ENCODE data around the gene JCHAIN.
"Not testable (repeated sequence)": the region's sequence is repeated elsewhere in the genome, so short reads cannot be mapped to it uniquely, and the experiment has no call there.

Gene JCHAIN

GRCh38 chr4:70666369-70666768, at the start of gene JCHAIN:
Gene JCHAIN (minus strand): TSS chr4:70666508. CDS start chr4:70666490, 18 bp downstream.
- DNase-seq: no peak

- DNase-seq: no peak
Measured at GRCh38 chr4:70715097-70715496, 48.8 kb upstream of the JCHAIN start.

- DNase-seq: no peak
Measured at GRCh38 chr4:70714079-70714887, 48.0 kb upstream of the JCHAIN start.

DNA sequence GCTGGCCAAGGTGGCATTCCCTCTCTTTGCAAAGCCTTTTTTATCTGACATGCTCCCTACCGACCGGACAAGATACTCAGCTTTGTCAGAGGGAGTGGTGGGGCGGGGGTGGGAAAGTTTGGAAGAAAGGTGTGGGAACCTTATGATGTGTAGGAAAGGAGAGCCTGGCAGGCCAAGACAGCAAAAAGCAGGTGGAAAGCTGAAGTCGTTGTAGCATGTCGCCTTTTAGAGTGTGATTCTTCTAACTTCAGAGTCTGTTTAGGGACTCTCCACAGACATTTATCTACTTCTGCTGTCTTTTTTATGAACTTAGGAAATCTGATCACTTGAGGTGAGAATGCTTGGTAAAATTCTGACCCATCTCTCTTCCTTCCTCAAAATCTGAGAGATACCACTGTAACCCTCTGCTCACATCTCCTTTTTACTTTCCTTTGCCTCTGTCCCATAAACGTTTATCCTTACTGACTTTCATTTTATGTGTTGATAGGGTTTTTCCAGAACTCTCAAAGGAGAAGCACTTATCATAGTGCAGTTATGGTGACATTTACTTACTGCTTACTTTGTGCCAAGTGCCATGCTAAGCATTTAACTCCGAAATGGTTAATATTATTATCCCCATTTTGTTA, 47.3 kb upstream of the JCHAIN start:
- DNase-seq: no peak

- no peak for DNase-seq
Measured at GRCh38 chr4:70712604-70713452, 46.5 kb upstream of the JCHAIN start.

- DNase-seq: no peak
Measured at GRCh38 chr4:70712150-70712549, 45.8 kb upstream of the JCHAIN start.

DNA sequence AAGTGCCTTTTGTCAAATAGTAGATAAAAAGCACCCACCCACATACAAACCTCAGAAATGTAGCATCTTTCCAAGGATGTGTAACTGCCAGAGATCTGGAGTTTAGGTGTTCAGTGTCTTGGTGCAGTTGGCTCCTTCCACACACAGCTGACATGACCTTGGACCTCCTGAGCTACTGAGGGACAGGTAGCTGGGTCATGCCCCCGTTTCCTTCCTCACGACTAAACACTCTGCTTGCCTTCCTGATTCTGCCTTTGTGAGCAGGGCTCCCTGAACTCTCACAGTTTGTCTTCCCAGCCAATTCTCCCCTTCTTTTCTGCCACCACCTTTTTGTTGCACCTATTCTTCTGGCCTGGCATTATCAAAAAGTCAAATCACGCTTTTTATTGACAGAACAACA, 45.3 kb upstream of the JCHAIN start:
- DNase-seq: no peak

DNA sequence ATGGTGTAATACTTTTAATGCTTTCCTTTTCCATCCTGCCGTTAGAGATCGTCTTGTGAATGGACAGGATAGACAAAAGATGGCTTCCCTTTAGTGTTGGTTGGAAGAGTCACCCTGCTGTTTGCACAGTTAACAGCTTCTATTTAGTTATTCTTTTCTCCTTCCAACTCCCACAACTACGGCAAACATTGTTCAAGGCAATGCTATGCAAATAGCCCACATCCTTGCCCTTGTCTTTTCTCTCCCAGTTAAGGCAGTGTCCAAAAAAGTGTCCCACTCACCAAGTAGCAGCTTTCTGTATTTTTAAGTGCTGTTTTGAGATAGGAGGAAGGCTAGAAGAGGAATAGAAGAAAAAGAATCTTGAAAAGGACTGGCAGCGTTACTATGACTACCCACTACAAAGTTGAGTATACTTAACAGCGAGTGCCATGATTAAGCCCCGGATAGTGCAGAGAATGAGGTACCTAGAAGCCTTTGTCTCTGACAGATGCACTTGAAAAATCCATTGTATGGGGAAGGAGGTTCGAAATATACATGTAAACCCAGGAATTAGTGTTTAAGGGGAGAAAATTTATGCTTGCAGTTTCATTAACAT, 43.4 kb upstream of the JCHAIN start:
- DNase-seq: no peak

DNA sequence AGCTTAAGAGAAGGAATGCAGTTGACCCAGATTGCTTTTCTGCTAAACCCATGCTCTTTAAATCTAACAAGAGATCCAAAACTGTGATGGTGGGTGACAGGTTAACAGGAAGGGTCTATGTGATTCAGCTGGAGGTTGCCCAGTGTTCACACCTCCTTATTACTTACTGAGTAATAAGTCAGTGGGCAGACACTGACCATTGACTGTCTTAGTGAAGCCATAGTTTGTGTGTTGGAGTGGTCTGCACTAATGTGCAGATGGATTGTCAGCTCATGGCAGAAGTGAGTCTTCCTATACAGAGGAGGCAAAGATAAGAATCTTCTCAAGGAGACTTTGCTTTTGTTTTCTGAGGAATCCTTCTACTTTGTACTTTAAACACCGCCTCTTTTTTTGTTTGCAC, 40.2 kb upstream of the JCHAIN start:
- no peak for DNase-seq

GRCh38 chr4:70706044-70706461, 39.7 kb upstream of the JCHAIN start:
- DNase-seq: no peak

DNA sequence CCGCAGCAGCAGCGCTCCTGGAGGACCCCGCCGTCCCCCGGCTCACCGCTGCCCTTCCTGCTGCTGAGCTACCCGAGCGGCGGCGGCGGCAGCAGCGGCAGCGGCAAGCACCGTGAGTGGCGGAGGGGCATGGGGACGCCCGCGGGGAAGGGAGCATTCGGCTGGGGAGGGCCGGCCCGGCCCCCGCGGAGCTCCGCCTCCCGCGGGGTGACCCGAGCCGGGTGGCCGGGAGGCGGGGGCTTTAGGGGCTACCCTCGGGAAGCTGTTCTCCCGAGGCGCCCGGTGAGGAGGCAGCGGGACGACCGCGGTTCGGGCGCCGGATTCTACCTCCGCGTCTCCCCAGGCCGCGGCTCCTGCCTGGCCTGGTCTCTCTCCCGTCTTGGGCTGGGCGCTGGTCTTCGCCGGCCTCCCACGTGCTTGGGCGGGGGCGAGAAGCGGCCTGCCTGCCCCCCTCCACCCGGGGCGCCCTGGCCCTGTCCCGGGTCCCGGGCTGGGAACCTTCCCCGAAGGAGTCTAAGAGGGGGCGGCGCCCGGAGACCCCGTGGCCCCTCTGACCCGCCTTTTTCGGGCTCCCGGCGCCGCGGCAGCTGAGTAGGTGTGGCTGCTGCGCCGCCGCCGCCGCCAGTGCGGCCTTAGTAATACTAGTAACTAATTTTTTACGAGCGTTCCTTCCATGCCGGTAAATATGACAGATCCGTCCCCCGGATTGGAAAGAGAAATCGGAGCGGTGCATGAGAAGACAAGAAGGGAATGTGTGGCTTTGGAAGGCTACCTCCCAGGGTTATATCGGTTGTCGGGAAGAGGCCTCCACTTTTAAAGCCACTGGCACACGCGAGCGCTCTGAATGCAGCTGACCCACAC, 39.1 kb upstream of the JCHAIN start:
- DNase-seq: peak; percentile 41

DNA sequence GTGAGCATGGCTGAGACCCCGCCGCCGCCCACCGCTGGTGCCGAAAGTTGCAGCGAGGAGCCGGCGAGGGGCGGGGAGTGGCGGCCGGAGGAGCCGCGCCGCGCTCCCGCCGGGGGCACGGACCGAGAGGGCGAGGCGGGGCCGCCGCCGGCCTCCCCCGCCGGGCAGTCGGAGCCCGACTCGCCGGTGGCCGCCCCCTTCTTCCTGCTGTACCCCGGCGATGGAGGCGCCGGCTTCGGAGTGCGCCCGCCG, 38.5 kb upstream of the JCHAIN start:
- DNase-seq: no peak

DNA sequence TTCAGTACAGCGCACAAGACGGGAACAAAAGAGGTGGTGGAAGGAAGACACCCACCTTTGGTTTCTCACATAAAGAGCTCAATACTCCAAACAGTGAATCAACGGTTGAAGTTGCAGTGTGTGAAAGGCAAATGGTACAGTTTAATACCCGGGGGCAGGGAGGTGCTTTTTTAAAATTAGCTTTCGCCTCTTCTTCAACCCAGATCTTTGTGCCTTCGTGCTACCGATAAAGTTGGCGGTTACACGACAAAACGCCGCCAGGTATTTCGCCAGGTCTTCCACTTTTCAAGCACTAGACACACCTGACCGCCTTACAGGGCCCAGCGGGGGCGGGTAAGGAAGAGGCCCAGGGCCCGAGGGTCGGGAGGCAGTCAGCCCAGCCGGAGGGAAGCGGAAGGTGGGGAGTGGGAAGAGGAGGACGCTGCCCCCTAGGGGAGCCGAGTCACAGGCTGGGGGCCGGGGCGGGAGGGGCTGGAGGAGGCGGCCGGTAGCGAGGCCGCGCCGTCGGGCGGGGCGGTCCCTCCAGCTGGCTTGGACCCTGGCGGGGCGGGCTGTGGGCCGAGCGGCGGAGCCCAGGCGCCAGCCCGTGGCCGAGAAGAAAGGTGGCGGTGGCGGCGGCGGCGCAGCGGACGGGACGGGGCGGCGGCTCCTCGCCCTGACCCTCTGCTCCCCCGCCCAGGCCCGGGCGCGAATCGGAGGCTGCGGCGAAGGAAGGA, 38.1 kb upstream of the JCHAIN start:
- peak; percentile 80 for DNase-seq

GRCh38 chr4:70703619-70704214, 37.4 kb upstream of the JCHAIN start:
- DNase-seq: peak; percentile 64

- DNase-seq: not testable (repeated sequence)
Measured at GRCh38 chr4:70702592-70702991, 36.3 kb upstream of the JCHAIN start.

GRCh38 chr4:70701271-70701670, 35.0 kb upstream of the JCHAIN start:
- no peak for DNase-seq

- DNase-seq: no peak
Measured at GRCh38 chr4:70700712-70701111, 34.4 kb upstream of the JCHAIN start.

- DNase-seq: not testable (repeated sequence)
Measured at GRCh38 chr4:70698435-70698834, 32.1 kb upstream of the JCHAIN start.

GRCh38 chr4:70694633-70695032, 28.3 kb upstream of the JCHAIN start:
- DNase-seq: not testable (repeated sequence)

DNA sequence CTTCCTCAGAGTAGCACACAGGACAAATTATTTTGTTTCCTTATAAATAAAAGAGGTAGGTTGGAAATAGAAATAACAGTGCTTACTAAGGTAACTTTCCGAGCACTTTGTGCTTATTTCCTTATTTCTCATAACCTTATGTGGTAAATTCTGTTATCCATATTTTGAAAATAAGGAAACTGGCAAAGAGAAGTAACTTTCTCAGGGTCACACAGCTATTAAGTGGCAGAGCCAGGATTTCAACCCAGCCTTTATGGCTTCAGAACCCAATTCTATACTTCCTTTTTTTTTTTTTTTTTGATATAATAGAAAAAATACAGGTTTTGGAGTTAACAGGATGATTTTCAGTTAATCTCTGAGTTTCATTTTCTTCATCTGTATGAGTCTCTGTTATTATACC, 25.4 kb upstream of the JCHAIN start:
- DNase-seq: no peak

GRCh38 chr4:70688795-70689231, 22.5 kb upstream of the JCHAIN start:
- no peak for DNase-seq

Data from NCI-H1092 (cell line).